Panc1 (cell line): Measurements from ENCODE around the gene MTF2.

ENCODE experiments used
- CTCF ChIP-seq: fragments of 450-650 bp; IDR thresholded peaks from 2 replicates; pipeline ENCODE4 v1.5.1; 2017; ENCODE audit warnings: mild to moderate bottlenecking
- POLR2AphosphoS5 ChIP-seq: IDR thresholded peaks from 2 replicates; pipeline ENCODE4 v1.6.1; 2012; ENCODE audit warnings: mild to moderate bottlenecking, low read depth, low read length, moderate library complexity
- TCF7L2 ChIP-seq: IDR thresholded peaks from 2 replicates; pipeline ENCODE4 v1.6.1; 2011; ENCODE audit warnings: mild to moderate bottlenecking, low read depth, low read length, inconsistent platforms

GRCh38 chr1:93179886-93180722 lies 101.0 kb downstream of the MTF2 start, which contains the start of gene TMED5:
- TF ChIP-seq CTCF, result no peak
- no peak for TF ChIP-seq TCF7L2
- TF ChIP-seq POLR2AphosphoS5, result peak; percentile 71
